ENCODE results near the gene LRRC1. TPM values are rescaled to one million over a fixed set of nuclear protein-coding genes. Genes with fewer than 3 reads are reported as not detected.

The LRRC1 gene
- total RNA-seq, 2 experiments from 2014 or later, result 2.3 to 3.1 TPM

DNA sequence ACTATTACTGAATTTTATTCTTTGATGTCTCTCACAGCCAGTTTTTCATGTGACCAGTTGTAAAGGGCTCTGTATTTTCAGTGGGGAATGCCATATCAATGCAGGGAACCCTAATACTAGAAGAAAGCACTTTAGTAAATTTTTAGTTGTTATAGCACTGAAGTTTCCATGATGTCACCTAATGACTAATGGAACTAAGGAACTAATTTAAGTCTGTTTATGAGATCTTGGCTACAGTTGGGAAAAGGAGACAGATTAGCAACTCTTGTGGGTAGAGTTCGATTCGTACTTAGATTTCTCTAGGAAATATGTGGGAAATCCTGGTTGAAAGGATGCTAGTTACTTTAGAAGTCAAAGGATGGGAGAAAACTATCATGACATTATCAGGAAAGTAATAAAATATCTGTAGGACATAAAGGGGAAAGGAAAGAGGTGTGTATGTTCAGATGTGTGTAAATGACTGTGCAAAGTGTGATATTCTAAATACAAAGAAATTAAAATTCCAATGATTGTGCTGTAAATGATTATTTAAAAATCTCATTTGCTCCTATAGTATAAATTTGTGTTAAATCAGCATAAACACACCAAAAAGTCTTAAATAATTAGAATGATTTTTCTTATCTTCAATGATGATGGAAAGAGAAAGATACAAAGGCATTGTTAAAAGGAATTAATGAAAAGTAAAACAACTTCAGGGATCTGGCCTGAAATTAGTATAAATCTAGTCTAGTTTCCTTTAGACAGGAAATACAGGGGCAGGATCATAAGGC lies 103.4 kb downstream of the LRRC1 start:
- Mint-ChIP-seq H3K27ac (no peak overlapping the region), H3K4me1 (peaks cover 8% of the 10 kb centered on the region), H3K27me3 (no peaks in the 10 kb centered on the region), H3K4me3 (no peak overlapping the region), H3K36me3 (ENCODE audit: low read depth) (peaks cover 6% of the 10 kb centered on the region), H3K9me3 (ENCODE audit: low read depth) (no peaks in the 10 kb centered on the region)
- ChIA-PET POLR2A (no interaction called here), CTCF (interaction anchor here (0.9 kb wide), 1 partner anchor 18 kb away, joined by 3 read pairs; no protein-coding TSS in a partner anchor)
- intact Hi-C loops (cut with DNase I, micrococcal nuclease), result no loop called here
- ATAC-seq (no peak), DNase-seq (no peak)

DNA sequence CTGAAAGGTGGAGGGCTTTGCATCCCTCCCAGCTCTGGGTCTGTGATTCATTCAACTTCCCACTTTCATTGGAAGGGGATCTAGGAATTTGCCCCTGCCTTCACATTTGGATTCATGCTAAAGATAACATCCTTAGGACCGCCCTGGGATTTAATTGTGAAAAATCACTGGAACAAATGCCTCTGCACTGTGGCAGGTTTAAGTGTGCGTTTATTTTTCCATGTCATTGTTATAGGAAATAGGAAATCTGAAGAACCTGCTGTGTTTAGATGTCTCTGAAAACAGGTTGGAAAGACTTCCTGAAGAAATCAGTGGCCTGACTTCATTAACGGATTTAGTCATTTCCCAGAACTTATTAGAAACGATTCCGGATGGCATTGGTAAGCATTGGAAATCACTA lies 104.7 kb downstream of the LRRC1 start:
- DNase-seq (no peak), ATAC-seq (no peak)
- Mint-ChIP-seq H3K27me3 (no peaks in the 10 kb centered on the region), H3K36me3 (ENCODE audit: low read depth) (peaks cover 10% of the 10 kb centered on the region), H3K4me1 (no peaks in the 10 kb centered on the region), H3K27ac (no peak overlapping the region), H3K4me3 (no peak overlapping the region), H3K9me3 (ENCODE audit: low read depth) (no peaks in the 10 kb centered on the region)
- intact Hi-C loops (cut with DNase I, micrococcal nuclease), result no loop called here
- POLR2A ChIA-PET, result no interaction called here
- CTCF ChIA-PET, result no interaction called here

DNA sequence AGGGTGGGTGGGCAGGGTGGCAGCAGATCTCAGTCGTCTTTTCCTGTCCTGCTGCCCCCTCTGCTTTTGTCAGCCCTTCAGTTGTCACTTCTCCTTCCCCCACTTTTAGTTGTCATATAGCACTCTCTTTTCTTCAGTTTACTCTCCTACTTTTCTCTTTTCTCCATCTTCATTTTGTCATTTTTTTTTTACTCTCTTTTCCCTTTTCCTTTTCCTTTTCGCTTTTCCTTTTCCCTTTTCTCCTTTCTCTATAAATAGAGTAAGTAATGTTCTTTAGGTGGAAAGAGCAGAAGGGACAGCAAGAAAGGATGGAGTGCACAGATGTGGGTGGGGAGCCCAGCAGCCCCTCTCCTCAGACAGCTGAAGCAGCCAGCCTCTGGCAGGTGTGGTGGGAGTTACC lies 108.6 kb downstream of the LRRC1 start:
- DNase-seq (no peak), ATAC-seq (no peak)
- no peaks in the 10 kb centered on the region for H3K9me3 Mint-ChIP-seq (ENCODE audit: low read depth)
- H3K4me1 Mint-ChIP-seq, result no peaks in the 10 kb centered on the region
- no peaks in the 10 kb centered on the region for H3K27me3 Mint-ChIP-seq
- intact Hi-C loops (cut with DNase I, micrococcal nuclease), result no loop called here
- ChIA-PET POLR2A (no interaction called here), CTCF (no interaction called here)
- H3K27ac Mint-ChIP-seq, result no peak overlapping the region
- peaks cover 10% of the 10 kb centered on the region for H3K36me3 Mint-ChIP-seq (ENCODE audit: low read depth)
- no peak overlapping the region for H3K4me3 Mint-ChIP-seq

DNA sequence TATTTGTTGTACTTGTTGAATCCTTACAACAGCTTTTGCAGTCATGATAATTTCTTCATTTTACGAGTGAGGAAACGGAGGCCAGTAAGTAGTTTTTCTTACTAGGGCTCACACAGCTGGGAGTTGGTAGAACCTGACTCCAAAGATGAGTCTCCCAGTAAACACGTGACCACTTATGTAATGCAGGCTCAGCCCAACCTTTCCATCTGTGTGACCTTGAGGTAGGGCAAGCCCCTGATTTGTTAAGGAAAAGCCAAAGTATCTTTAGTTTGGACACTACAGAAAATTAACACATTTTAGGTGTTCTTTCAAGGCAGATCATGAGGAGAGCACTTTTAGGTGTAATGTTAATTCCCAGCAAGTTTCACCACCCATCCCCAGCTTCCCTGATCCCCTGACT lies 111.3 kb downstream of the LRRC1 start:
- H3K4me3 Mint-ChIP-seq, result no peak overlapping the region
- DNase-seq (no peak), ATAC-seq (no peak)
- no peak overlapping the region for H3K27ac Mint-ChIP-seq
- no peaks in the 10 kb centered on the region for H3K27me3 Mint-ChIP-seq
- intact Hi-C loops (cut with DNase I, micrococcal nuclease), result no loop called here
- no peaks in the 10 kb centered on the region for H3K9me3 Mint-ChIP-seq (ENCODE audit: low read depth)
- H3K4me1 Mint-ChIP-seq, result no peaks in the 10 kb centered on the region
- POLR2A ChIA-PET, result no interaction called here
- peaks cover 6% of the 10 kb centered on the region for H3K36me3 Mint-ChIP-seq (ENCODE audit: low read depth)
- CTCF ChIA-PET, result no interaction called here

DNA sequence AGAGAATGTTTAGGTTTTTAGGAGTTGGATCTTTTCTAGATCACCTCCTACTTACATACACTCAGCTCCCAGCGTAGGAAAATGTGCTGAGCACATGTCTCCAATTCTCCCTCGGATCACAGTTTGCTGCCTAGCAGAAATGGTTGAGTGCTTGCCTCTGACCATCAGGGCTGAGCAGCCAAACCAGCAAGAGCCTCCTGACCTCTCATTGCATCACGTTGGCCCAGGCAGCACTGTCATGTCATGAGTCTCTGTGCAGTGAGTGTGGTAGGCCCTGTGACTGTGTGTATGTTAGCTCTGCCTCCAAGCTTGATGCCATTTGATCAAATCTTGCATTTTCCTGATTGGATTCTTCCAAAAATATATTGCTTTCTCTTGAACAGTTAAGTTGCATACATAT lies 112.0 kb downstream of the LRRC1 start:
- intact Hi-C loops (cut with DNase I, micrococcal nuclease), result no loop called here
- Mint-ChIP-seq H3K27ac (no peak overlapping the region), H3K9me3 (ENCODE audit: low read depth) (no peaks in the 10 kb centered on the region), H3K4me3 (no peak overlapping the region), H3K36me3 (ENCODE audit: low read depth) (peaks cover 6% of the 10 kb centered on the region), H3K4me1 (no peaks in the 10 kb centered on the region), H3K27me3 (no peaks in the 10 kb centered on the region)
- CTCF ChIA-PET, result no interaction called here
- DNase-seq (no peak), ATAC-seq (no peak)
- POLR2A ChIA-PET, result no interaction called here

DNA sequence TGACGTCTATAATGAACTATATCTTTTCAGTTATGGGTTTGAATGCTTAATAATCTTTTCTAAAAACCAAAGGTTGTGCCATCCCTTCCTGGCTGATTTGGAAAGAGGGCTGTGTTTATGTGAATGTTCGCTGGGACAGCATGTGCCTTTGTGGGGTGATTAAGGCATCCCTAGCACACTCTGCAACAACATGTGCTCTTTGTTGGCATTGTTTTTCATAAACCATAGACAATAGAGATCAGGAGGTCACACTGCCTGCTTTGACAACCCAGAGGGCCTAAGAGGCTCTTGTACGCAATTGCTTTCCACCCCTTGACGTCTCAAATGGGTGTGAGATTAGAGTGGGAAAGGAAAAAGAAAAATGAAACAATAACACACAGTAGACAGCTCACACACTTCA lies 116.0 kb downstream of the LRRC1 start:
- no peaks in the 10 kb centered on the region for H3K27me3 Mint-ChIP-seq
- CTCF ChIA-PET, result no interaction called here
- POLR2A ChIA-PET, result no interaction called here
- H3K4me3 Mint-ChIP-seq, result no peak overlapping the region
- H3K9me3 Mint-ChIP-seq (ENCODE audit: low read depth), result no peaks in the 10 kb centered on the region
- H3K4me1 Mint-ChIP-seq, result no peaks in the 10 kb centered on the region
- ATAC-seq (no peak), DNase-seq (no peak)
- intact Hi-C loops (cut with DNase I, micrococcal nuclease), result no loop called here
- H3K36me3 Mint-ChIP-seq (ENCODE audit: low read depth), result peaks cover 8% of the 10 kb centered on the region
- H3K27ac Mint-ChIP-seq, result no peak overlapping the region

DNA sequence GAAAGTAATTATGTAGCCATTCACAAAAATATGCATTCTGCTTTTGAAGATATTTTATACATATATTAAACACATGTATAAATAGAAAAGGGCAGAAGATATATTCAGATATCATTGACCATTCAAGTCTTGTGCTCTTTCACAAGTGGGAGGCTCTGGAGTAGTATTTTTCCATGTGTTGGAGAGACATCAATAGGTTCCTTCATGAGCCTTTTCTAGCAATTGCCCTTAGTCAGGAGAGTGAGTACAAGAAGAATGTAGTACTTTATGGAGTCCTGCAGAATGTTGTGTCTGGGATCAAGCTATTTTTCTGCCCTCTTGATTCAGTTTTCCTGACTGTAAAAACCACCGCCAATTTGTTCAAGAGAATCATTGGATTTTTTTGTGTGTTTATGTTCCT lies 117.9 kb downstream of the LRRC1 start:
- intact Hi-C loops (cut with DNase I, micrococcal nuclease), result no loop called here
- POLR2A ChIA-PET, result no interaction called here
- ATAC-seq (no peak), DNase-seq (no peak)
- no peak overlapping the region for H3K27ac Mint-ChIP-seq
- H3K27me3 Mint-ChIP-seq, result no peaks in the 10 kb centered on the region
- no peaks in the 10 kb centered on the region for H3K9me3 Mint-ChIP-seq (ENCODE audit: low read depth)
- CTCF ChIA-PET, result no interaction called here
- H3K36me3 Mint-ChIP-seq (ENCODE audit: low read depth), result peaks cover 8% of the 10 kb centered on the region
- no peak overlapping the region for H3K4me3 Mint-ChIP-seq
- H3K4me1 Mint-ChIP-seq, result no peaks in the 10 kb centered on the region

DNA sequence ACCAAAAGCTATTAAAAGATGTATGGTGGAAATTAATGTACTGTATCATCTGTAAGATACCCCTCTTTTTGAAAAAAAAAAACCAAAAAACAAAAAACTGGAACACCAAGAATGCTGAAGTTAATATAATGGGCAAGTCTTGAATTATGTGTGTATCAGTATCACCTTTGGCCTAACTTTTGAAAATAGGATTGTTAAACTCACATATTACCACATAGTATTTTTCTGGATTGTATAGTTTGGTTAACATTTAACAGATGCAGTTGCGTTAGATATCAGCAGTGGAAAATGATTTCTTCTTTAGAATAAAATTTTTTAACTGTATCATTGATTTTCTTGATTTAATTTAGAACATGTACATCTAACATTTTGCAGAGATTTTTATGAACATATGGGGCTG lies 118.5 kb downstream of the LRRC1 start:
- POLR2A ChIA-PET, result no interaction called here
- CTCF ChIA-PET, result no interaction called here
- H3K27me3 Mint-ChIP-seq, result no peaks in the 10 kb centered on the region
- DNase-seq (no peak), ATAC-seq (no peak)
- no peaks in the 10 kb centered on the region for H3K4me1 Mint-ChIP-seq
- no peaks in the 10 kb centered on the region for H3K9me3 Mint-ChIP-seq (ENCODE audit: low read depth)
- no peak overlapping the region for H3K27ac Mint-ChIP-seq
- H3K4me3 Mint-ChIP-seq, result no peak overlapping the region
- intact Hi-C loops (cut with DNase I, micrococcal nuclease), result no loop called here
- peaks cover 8% of the 10 kb centered on the region for H3K36me3 Mint-ChIP-seq (ENCODE audit: low read depth)

DNA sequence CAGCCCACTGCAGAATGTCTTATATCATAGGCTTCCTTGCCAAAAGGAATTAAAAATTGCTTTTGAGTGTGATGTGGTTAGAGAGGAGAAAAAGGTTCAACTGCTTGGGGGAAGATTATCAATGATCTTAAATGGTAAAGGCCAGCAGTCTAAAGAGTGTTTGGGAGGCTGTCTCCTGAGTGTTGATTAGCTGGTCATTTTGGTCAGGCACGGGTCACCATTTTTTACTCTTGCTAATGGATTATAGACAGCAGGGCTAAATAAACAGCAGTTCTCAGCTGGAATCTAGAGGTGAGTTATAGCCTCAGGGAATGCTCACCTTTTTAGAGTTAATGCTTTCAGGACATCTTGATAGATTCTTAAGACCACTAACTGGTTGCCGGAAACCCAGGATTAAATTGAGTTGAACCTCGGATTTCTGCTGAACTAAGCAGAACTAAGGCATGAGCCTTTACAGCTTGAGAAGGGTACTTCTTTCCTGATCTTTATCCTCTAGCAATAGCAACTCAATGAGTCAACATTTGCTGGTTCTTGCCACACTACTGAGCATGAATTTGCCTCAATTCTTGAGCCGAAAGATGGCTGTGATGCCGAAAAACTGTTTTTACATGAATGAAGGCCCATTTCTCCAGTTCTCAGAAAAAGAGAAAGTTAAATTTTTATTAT lies 120.4 kb downstream of the LRRC1 start:
- CTCF ChIA-PET, result no interaction called here
- Mint-ChIP-seq H3K9me3 (ENCODE audit: low read depth) (no peaks in the 10 kb centered on the region), H3K4me1 (no peaks in the 10 kb centered on the region), H3K27ac (no peak overlapping the region), H3K4me3 (no peak overlapping the region), H3K36me3 (ENCODE audit: low read depth) (peaks cover 8% of the 10 kb centered on the region), H3K27me3 (no peaks in the 10 kb centered on the region)
- DNase-seq (no peak), ATAC-seq (no peak)
- intact Hi-C loops (cut with DNase I, micrococcal nuclease), result no loop called here
- POLR2A ChIA-PET, result no interaction called here

DNA sequence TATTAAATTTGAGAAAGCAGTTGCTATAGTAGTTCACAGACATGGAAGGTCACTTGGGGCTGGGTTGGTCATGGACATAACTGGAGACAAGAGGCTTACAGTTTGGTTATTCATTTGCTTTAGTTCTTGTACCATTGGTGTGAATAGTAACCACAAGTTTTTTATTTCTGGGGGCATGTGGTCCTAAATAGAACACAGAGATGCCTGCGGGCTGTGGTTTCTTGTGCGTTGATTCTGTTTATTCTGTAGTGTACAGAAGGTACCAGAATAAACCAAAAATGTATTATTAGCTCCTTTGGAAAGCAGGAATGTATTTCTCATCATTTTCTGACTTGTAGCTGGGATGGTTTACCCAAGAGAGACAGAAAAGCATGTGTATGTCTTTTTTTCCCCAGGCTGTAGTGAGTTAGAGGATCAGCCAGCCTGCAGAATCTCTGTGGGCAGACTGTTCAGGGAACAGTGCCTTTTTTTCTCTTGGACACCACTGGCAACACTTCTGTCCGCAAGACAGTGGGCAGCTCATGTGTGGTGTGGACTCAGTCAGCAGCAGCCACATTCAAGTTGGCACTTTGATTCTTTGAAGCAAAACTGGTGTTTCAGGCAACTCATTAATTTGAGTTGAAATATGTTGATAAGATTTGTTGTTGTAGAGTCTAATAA lies 122.1 kb downstream of the LRRC1 start:
- intact Hi-C loops (cut with DNase I, micrococcal nuclease), result no loop called here
- ChIA-PET CTCF (no interaction called here), POLR2A (no interaction called here)
- no peak for DNase-seq
- Mint-ChIP-seq H3K27ac (no peak overlapping the region), H3K36me3 (ENCODE audit: low read depth) (peaks cover 13% of the 10 kb centered on the region), H3K4me1 (no peaks in the 10 kb centered on the region), H3K9me3 (ENCODE audit: low read depth) (no peaks in the 10 kb centered on the region), H3K27me3 (no peaks in the 10 kb centered on the region), H3K4me3 (no peak overlapping the region)
- no peak for ATAC-seq

DNA sequence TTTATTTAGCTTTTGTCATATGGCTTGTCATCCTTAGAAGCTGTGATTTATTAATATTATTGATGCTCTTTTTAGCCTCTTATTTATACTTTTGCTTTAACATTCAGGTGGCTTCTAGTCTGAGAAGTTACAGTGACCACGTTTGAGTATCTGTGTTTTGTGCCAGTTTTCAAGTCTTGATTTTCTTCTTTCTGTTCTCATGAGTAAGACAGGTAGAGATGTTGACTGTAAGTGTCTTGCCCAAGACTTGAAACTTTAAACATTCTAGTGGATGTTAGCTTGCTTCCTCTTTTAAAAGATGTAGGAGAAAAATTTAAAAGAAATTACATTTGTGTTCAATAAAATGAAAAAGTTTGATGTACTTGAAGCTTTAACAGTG lies 122.6 kb downstream of the LRRC1 start:
- no peaks in the 10 kb centered on the region for H3K9me3 Mint-ChIP-seq (ENCODE audit: low read depth)
- no peak overlapping the region for H3K27ac Mint-ChIP-seq
- no peaks in the 10 kb centered on the region for H3K27me3 Mint-ChIP-seq
- DNase-seq (no peak), ATAC-seq (no peak)
- POLR2A ChIA-PET, result no interaction called here
- H3K4me1 Mint-ChIP-seq, result no peaks in the 10 kb centered on the region
- CTCF ChIA-PET, result no interaction called here
- intact Hi-C loops (cut with DNase I, micrococcal nuclease), result no loop called here
- H3K4me3 Mint-ChIP-seq, result no peak overlapping the region
- H3K36me3 Mint-ChIP-seq (ENCODE audit: low read depth), result peaks cover 13% of the 10 kb centered on the region

DNA sequence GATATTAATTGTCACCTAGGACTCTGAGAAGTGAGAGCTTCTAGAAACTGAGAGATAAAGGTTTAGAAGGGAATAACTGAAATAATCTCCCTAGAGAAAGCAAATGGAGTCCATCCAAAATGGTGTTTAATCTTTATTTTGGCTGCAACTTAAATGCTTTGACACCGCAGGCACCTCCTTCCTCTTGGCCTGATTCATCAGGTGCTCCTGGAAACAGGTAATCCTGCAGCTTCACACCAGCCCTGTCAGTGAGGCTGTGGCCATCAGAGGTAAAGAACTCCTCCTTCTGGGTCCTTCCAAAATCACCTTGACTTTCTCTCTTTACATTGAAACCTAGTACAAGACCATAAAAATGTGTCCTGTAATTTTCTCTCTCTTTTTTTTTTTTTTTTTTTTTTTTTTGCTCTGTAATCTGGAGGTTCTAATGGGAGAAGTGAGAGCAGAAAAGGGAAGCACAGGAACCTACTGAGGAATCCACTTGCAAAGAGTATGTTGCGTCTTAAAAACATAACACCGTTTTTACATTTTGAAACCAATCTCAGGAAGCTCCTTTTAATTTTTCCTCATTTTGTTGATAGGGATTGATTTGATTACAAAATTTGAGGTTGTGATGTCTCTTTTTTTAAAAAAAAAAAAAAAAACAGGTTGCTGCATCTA lies 124.2 kb downstream of the LRRC1 start:
- no peak overlapping the region for H3K4me3 Mint-ChIP-seq
- DNase-seq, result no peak
- H3K27me3 Mint-ChIP-seq, result no peaks in the 10 kb centered on the region
- intact Hi-C loops (cut with DNase I, micrococcal nuclease), result no loop called here
- no peak overlapping the region for H3K27ac Mint-ChIP-seq
- ATAC-seq, result no peak
- no peaks in the 10 kb centered on the region for H3K9me3 Mint-ChIP-seq (ENCODE audit: low read depth)
- ChIA-PET CTCF (no interaction called here), POLR2A (no interaction called here)
- H3K4me1 Mint-ChIP-seq, result no peaks in the 10 kb centered on the region
- H3K36me3 Mint-ChIP-seq (ENCODE audit: low read depth), result peaks cover 12% of the 10 kb centered on the region
